NCI-H1930 (cell line): ENCODE measurements around the gene ARIH1.
A peak's percentile ranks its signal among the peaks of the same experiment; 100 is the strongest.

ENCODE experiments used
- DNase-seq, 2 experiments: peaks; one replicate each; lab custom pipeline; 2025; lab: John Stamatoyannopoulos, UW

The ARIH1 gene

GRCh38 chr15:72540606-72541237 is 66.6 kb downstream of the ARIH1 start:
- DNase-seq, result no peak

GRCh38 chr15:72541674-72542073 is 67.5 kb downstream of the ARIH1 start:
- DNase-seq, result no peak

DNA sequence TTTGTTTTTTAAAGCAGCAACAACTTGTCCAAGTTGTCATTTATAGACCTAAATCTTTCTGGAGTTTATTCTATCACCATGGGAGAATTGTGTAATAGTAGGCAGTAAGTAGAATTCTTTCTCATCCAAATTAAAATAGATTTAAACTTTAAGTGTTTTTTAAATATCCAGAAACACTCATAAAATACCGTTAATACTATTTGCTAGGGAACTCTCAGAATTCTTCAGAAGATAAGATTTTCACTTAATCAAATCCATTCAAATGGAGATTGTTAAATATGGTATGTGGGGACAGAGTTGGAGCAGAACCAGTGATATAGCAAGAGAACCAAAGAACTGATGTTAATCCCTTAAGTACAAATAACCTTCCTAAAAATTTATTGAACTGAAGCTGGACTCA is 71.0 kb downstream of the ARIH1 start:
- DNase-seq, result no peak

GRCh38 chr15:72554471-72555425 is 80.6 kb downstream of the ARIH1 start:
- no peak for DNase-seq

GRCh38 chr15:72559781-72560180 is 85.7 kb downstream of the ARIH1 start:
- DNase-seq, result no peak

- no peak for DNase-seq
These were observed 86.3 kb downstream of the ARIH1 start for GRCh38 chr15:72560458-72560857.

- DNase-seq, result no peak
These were observed 88.3 kb downstream of the ARIH1 start for GRCh38 chr15:72562386-72562785.

DNA sequence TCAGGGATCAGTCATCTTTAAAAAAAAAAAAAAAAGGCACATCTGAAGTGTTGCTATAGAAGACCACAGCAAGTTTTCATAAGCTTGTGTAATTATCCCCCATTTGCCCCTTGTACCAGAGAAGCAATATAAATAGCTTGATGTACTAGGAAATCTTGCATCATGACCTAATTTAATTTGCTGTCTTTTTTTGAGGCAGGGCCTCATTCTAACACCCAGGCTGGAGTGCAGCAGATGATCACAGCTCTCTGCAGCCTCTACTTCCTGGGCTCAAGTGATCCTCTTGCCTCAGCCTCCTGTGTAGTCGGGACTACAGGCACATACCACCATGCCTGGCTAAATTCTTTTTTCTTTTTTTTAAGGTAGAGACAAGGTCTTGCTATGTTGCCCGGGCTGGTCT is 88.7 kb downstream of the ARIH1 start:
- no peak for DNase-seq

GRCh38 chr15:72564091-72564490 is 90.0 kb downstream of the ARIH1 start:
- no peak for DNase-seq

DNA sequence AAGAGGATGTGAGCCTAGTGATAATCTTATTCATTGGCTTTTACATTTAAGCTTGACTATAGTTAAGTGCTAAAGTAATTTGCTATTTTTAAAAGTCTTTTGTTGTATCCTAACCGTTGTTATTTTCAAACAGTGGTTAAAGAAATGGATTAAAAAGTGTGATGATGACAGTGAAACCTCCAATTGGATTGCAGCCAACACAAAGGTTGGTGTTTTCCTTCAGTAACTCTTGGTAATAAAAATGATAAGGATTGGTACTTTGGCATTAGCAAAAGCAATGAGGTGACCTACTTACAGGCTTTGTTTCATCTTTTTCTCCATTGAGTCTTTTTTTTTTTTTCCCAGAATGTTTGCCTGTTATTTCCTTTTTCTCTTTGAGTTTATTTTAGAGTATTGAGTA is 92.8 kb downstream of the ARIH1 start:
- no peak for DNase-seq

DNA sequence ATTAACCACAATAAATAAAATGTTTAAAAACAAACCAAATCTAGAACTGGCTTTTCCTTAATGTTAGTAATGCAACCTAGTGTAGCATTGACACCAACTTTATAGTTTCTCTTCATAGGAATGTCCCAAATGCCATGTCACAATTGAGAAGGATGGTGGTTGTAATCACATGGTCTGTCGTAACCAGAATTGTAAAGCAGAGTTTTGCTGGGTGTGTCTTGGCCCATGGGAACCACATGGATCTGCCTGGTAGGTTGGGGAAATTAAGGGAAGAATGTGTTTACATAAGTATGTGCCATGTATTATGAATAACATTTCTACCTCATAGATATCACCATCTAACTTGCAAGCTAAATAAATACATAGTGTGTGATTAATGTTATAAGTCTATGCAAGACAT is 95.9 kb downstream of the ARIH1 start:
- DNase-seq, result no peak

DNA sequence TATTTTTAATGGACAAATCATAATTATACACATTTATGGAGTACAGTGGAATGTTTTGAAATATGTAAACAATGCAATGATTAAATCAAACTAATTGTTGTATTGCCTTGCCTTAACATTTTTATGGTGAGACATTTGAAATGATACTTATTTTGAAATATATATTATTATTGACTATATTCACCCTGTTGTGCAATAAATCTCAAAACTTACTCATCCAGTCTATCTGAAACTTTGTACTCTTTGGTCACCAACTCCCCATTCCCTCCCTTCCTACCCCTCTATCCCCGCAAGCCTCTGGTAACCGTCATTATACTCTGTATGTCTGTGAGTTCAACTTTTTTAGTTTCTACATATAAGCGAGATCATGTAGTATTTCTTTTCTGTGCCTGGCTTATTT is 105.7 kb downstream of the ARIH1 start:
- no peak for DNase-seq

- no peak for DNase-seq
These were observed 109.9 kb downstream of the ARIH1 start for GRCh38 chr15:72584006-72584405.

- DNase-seq, result no peak
These were observed 110.9 kb downstream of the ARIH1 start for GRCh38 chr15:72585025-72585424.

- no peak for DNase-seq
These were observed 111.4 kb downstream of the ARIH1 start for GRCh38 chr15:72585476-72586058.

DNA sequence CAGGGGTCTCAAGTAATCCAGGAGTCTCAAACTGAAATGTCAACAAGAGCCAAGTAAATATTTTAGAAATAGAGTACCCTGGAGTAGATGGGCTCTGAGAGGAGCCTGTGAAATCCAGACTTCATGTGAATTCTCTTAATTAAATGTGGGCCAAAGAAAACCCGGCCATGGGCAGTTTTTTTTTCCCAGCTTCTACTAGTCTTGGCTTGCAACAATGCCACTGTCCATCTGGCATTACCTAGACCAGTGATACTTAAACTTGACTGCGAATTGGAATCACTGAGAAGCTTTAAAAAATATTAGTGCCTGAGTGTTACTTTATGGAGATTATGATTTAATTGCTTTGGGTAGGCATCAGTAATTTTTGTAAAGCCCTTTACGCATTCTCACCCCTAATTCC is 114.0 kb downstream of the ARIH1 start:
- no peak for DNase-seq

- DNase-seq, result no peak
These were observed 116.3 kb downstream of the ARIH1 start for GRCh38 chr15:72590427-72590826.

DNA sequence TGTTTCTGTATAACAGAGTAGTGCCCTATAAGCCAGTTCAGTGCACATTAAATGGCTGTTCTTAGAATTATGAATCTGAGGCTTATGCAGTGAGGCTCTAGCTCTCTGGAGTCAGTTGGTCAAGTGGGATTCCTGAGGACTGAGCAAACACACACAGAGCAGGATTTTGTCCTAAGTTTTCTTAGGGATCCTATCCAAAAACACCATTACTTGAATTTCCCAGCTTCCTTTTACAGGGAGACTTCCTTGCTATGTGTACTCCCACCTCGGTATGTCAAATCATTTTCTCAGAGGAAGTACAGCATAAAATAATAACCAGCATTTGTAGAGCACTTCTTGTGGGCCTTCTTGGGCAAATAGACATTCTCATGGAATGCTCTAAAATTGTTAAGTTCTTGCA is 117.2 kb downstream of the ARIH1 start:
- DNase-seq, result no peak

DNA sequence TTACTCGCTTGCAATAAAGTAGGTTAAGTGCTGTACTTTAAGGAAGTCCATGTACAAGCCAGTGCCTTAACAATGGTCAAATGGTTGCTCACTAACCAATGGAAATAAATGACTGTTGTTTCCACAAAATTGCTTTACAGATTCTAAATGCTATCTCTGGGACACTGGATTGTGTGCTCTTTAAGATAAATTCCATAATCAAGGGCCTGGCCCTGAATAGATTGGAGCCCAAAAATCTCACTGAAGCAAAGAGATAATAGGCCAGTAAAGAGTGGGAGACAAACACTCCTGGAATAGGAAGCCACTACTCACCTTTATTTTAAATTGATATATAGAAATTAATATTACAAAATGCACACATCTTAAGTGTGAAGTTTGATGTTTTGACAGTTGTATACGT is 118.0 kb downstream of the ARIH1 start:
- no peak for DNase-seq

- DNase-seq, result no peak
These were observed 118.5 kb downstream of the ARIH1 start for GRCh38 chr15:72592676-72593075.

- no peak for DNase-seq
These were observed 119.7 kb downstream of the ARIH1 start for GRCh38 chr15:72593838-72594237.

GRCh38 chr15:72599855-72600464 is 125.8 kb downstream of the ARIH1 start:
- DNase-seq, result peak in 1 of 2 experiments; percentile 4

GRCh38 chr15:72604794-72605193 is 130.7 kb downstream of the ARIH1 start:
- no peak for DNase-seq
